ENCODE data around the gene CDIP1. TPM values are rescaled to one million over a fixed set of nuclear protein-coding genes. Genes with fewer than 3 reads are reported as not detected.

Gene CDIP1
- total RNA-seq, 1 donor from 2014 or later, result 41.3 TPM

GRCh38 chr16:4509420-4509819 lies 29.2 kb downstream of the CDIP1 start:
- H3K36me3 Mint-ChIP-seq, result peaks cover 7% of the 10 kb centered on the region

GRCh38 chr16:4508806-4509205 lies 29.8 kb downstream of the CDIP1 start:
- DNase-seq (ENCODE audit: extremely low spot score, unreplicated experiment), result no peak
- no peak overlapping the region for H3K4me3 Mint-ChIP-seq
- peaks cover 7% of the 10 kb centered on the region for H3K36me3 Mint-ChIP-seq
- H3K4me1 Mint-ChIP-seq (ENCODE audit: unreplicated experiment), result peaks cover 12% of the 10 kb centered on the region
- TF ChIP-seq CTCF (conservative IDR thresholded peaks at IDR 0.05), result no peak
- H3K27ac Mint-ChIP-seq, result no peak overlapping the region
- no peaks in the 10 kb centered on the region for H3K9me3 Mint-ChIP-seq
- no peaks in the 10 kb centered on the region for H3K27me3 Mint-ChIP-seq

More at GRCh38 chr16:4509420-4509819, 29.2 kb downstream of the CDIP1 start:
- Mint-ChIP-seq H3K27me3 (no peaks in the 10 kb centered on the region), H3K4me1 (ENCODE audit: unreplicated experiment) (peaks cover 12% of the 10 kb centered on the region), H3K27ac (no peak overlapping the region), H3K9me3 (no peaks in the 10 kb centered on the region), H3K4me3 (no peak overlapping the region)
- DNase-seq (ENCODE audit: extremely low spot score, unreplicated experiment), result no peak
- no peak for TF ChIP-seq CTCF (conservative IDR thresholded peaks at IDR 0.05)

DNA sequence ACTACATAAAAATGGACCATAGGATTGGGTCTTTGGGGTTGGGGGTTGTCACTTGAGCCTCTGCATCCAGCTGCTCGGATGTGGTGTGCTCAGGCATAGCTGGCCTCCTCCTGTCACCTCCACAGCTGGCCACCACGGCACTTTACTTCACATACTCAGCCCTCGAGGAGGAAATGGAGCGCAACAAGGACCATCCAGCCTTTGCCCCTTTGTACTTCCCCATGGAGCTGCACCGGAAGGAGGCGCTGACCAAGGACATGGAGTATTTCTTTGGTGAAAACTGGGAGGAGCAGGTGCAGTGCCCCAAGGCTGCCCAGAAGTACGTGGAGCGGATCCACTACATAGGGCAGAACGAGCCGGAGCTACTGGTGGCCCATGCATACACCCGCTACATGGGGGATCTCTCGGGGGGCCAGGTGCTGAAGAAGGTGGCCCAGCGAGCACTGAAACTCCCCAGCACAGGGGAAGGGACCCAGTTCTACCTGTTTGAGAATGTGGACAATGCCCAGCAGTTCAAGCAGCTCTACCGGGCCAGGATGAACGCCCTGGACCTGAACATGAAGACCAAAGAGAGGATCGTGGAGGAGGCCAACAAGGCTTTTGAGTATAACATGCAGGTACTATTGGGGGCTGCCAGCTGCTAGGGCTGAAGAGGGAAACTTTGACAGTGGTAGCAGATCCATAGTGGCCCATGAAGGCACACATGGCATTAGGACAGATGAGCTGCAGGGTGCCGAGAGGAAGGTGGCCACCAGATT lies 30.8 kb downstream of the CDIP1 start:
- Mint-ChIP-seq H3K4me3 (no peak overlapping the region), H3K4me1 (ENCODE audit: unreplicated experiment) (peaks cover 12% of the 10 kb centered on the region), H3K36me3 (peaks cover 7% of the 10 kb centered on the region), H3K27me3 (no peaks in the 10 kb centered on the region), H3K9me3 (no peaks in the 10 kb centered on the region), H3K27ac (no peak overlapping the region)
- TF ChIP-seq CTCF (conservative IDR thresholded peaks at IDR 0.05), result no peak
- DNase-seq (ENCODE audit: extremely low spot score, unreplicated experiment), result no peak

GRCh38 chr16:4506450-4506849 lies 32.1 kb downstream of the CDIP1 start:
- Mint-ChIP-seq H3K9me3 (no peaks in the 10 kb centered on the region), H3K27me3 (no peaks in the 10 kb centered on the region), H3K4me1 (ENCODE audit: unreplicated experiment) (peaks cover 13% of the 10 kb centered on the region), H3K4me3 (no peak overlapping the region), H3K36me3 (peaks cover 7% of the 10 kb centered on the region), H3K27ac (peak overlapping the region; percentile 78)
- no peak for DNase-seq (ENCODE audit: extremely low spot score, unreplicated experiment)
- TF ChIP-seq CTCF (conservative IDR thresholded peaks at IDR 0.05), result peak; percentile 89

DNA sequence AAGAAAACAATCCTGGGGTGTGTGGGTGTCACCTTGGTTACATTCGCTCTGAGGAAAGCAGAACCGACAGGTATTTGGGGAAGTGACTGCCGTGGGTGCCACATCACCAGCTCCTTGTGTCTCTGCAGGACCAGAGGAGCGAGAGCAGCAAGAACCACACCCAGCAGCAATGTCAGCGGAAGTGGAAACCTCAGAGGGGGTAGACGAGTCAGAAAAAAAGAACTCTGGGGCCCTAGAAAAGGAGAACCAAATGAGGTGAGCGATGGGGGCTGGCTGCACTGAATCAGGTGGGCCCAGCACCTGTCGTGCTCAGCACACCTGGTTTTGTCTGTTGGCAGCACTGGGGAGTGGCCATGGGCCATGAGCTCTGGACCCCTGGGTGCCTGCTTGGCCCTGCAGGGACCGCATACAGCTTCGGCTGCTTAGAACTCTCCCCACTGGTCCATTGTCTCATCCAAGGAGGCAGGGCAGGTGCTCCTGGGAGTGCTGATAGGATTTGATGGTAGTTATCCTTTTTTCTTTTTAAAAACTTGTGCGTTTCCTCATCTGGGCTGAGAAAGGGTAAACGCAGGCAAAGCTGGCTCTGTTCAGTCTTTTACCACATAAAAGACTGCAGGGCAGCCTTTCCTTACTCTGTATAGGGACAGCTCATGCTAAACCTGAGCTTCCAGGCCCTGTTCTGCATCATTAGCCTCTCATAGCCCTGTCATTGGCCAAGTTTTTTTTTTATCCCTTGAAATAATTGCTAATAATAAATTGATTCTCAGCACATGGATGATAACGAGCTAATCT lies 33.0 kb downstream of the CDIP1 start:
- peaks cover 3% of the 10 kb centered on the region for H3K36me3 Mint-ChIP-seq
- DNase-seq (ENCODE audit: extremely low spot score, unreplicated experiment), result no peak
- no peak for TF ChIP-seq CTCF (conservative IDR thresholded peaks at IDR 0.05)
- peak overlapping the region; percentile 42 for H3K27ac Mint-ChIP-seq
- H3K4me1 Mint-ChIP-seq (ENCODE audit: unreplicated experiment), result peaks cover 13% of the 10 kb centered on the region
- H3K4me3 Mint-ChIP-seq, result no peak overlapping the region
- no peaks in the 10 kb centered on the region for H3K9me3 Mint-ChIP-seq
- H3K27me3 Mint-ChIP-seq, result no peaks in the 10 kb centered on the region
